Fibroblast of lung (primary cell): ENCODE data around the gene PLA2G6.

Experiments used
- EZH2 ChIP-seq: IDR thresholded peaks from 2 replicates; pipeline ENCODE4 v1.5.1; 2012; ENCODE audit warnings: low read length, control low read depth, mild to moderate bottlenecking; ENCODE audit errors: missing control alignments
- TF ChIP-seq, protein P1 (sequence below), 2 donors: IDR thresholded peaks in 1 of 2; conservative IDR thresholded peaks in 1 of 2; 1 replicate in 1 of 2; 2 replicates in 1 of 2; pipeline ENCODE4 v1.5.1; 2011 to 2012; ENCODE audit warnings: low read length in 2 of 2, control low read depth in 1 of 2, inconsistent platforms in 1 of 2, low read depth in 1 of 2, mild to moderate bottlenecking in 1 of 2

DNA sequence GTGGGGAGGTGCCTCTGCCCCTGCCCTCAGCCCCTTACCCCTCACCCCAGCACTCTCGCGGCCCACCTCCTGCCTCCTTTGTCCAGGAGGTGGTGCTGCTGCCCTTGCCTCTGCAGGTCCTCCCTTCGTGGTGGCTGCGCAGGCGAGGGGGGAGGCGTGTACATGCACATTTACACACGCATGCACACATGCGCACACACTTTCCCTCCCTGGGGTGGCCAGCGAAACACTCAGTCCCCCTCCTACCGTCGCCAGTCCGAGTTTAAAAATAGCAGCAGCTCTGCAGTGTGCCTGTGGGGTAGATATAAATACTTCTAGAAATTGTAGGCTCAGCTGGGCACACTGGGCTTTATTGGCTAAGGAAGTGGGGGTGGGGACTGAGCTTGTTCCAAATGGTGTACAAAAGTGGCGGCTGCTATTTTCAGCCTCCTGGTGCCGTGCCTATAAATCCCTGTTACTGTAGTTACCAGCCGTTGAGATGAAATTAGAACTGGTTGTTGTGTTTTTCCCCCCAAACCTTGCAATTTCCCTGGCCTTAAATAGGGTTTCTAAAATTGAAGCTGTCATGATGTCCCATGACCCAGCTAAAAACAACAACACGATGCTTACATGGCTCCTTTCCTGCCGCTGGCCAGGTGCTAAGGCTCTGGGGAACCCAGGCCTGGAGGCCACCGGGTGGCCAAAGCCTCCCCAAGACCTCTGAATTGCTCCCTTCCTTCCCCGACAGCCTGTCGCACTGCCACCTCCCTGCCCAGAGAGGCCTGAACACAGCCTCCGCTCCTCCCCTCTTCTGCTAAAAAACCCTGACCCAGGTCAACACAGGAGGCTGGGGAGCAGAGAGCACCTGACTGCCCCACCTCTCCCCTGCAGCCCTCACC is 112.0 kb downstream of the PLA2G6 start:
- TF ChIP-seq, protein P1, sequence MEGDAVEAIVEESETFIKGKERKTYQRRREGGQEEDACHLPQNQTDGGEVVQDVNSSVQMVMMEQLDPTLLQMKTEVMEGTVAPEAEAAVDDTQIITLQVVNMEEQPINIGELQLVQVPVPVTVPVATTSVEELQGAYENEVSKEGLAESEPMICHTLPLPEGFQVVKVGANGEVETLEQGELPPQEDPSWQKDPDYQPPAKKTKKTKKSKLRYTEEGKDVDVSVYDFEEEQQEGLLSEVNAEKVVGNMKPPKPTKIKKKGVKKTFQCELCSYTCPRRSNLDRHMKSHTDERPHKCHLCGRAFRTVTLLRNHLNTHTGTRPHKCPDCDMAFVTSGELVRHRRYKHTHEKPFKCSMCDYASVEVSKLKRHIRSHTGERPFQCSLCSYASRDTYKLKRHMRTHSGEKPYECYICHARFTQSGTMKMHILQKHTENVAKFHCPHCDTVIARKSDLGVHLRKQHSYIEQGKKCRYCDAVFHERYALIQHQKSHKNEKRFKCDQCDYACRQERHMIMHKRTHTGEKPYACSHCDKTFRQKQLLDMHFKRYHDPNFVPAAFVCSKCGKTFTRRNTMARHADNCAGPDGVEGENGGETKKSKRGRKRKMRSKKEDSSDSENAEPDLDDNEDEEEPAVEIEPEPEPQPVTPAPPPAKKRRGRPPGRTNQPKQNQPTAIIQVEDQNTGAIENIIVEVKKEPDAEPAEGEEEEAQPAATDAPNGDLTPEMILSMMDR (conservative IDR thresholded peaks at IDR 0.05 in 1 of 2, IDR thresholded peaks at IDR 0.05 in 1 of 2; ENCODE audit: low read depth in 1 of 2, low read length in 2 of 2) = peak; percentile 40 to 63
- TF ChIP-seq EZH2 = no peak
